PC-9 (cell line): ENCODE data around the gene EVC. TPM values are rescaled to one million over a fixed set of nuclear protein-coding genes. Genes with fewer than 3 reads are reported as not detected.

Experiments
- BruUV-seq: library from RNA; stranded (reverse); fragments of 400-500 nt; replicated peaks from 2 replicates; lab custom pipeline; 2021; lab: Mats Ljungman, UMichigan
- CTCF ChIA-PET: fragments of 300-600 bp; sonication (Branson Sonifier 250); formaldehyde crosslinking; loops from one replicate; lab custom pipeline; 2022; ENCODE audit warnings: antibody characterized with exemption; lab: Charles Lee
- POLR2A ChIA-PET: fragments of 300-600 bp; sonication (Branson Sonifier 250); formaldehyde crosslinking; loops from one replicate; lab custom pipeline; 2022; ENCODE audit warnings: antibody characterized with exemption; ENCODE audit not compliant: unreplicated experiment; lab: Charles Lee
- DNase-seq, 2 experiments: peaks; one replicate each; pipeline versions ENCODE4 v3.0.0 to v3.0.0-alpha.2; 2015 to 2022; ENCODE audit warnings: mixed read lengths in 1 of 2
- H2AFZ ChIP-seq: fragments of 200-600 bp; sonication (generic); 2 replicates; pipeline ENCODE4 v1.8.1; 2017; ENCODE audit warnings: antibody characterized with exemption
- H3F3A ChIP-seq: fragments of 200-600 bp; sonication (generic); 2 replicates; pipeline ENCODE4 v1.8.1; 2017; ENCODE audit warnings: antibody characterized with exemption, mild to moderate bottlenecking, low read depth; ENCODE audit not compliant: insufficient read depth
- H3K27ac ChIP-seq: fragments of 200-600 bp; sonication (generic); 2 replicates; pipeline ENCODE4 v1.6.1; 2016; ENCODE audit warnings: mixed run types
- H3K27me3 ChIP-seq: fragments of 200-600 bp; sonication (generic); 2 replicates; pipeline ENCODE4 v1.6.1; 2016; ENCODE audit warnings: low read depth, mixed run types; ENCODE audit not compliant: insufficient read depth
- H3K36me3 ChIP-seq: fragments of 200-600 bp; sonication (generic); 2 replicates; pipeline ENCODE4 v1.6.1; 2016; ENCODE audit warnings: low read depth, mixed run types
- H3K4me1 ChIP-seq: fragments of 200-600 bp; sonication (generic); replicated peaks from 2 replicates; pipeline ENCODE4 v1.6.1; 2016; ENCODE audit warnings: mixed run types; ENCODE audit not compliant: insufficient read depth
- H3K4me2 ChIP-seq: fragments of 200-600 bp; sonication (generic); 2 replicates; pipeline ENCODE4 v1.6.1; 2017; ENCODE audit warnings: mixed run types
- H3K4me3 ChIP-seq: fragments of 200-600 bp; sonication (generic); 2 replicates; pipeline ENCODE4 v1.6.1; 2016; ENCODE audit warnings: mixed run types
- H3K79me2 ChIP-seq: fragments of 200-600 bp; sonication (generic); 2 replicates; pipeline ENCODE4 v1.6.1; 2017; ENCODE audit warnings: low read depth, mixed run types
- H3K9me2 ChIP-seq: fragments of 200-600 bp; sonication (generic); 2 replicates; pipeline ENCODE4 v1.8.1; 2017; ENCODE audit warnings: mild to moderate bottlenecking; ENCODE audit not compliant: insufficient read depth
- H3K9me3 ChIP-seq: fragments of 200-600 bp; sonication (generic); 2 replicates; pipeline ENCODE4 v1.8.1; 2016; ENCODE audit warnings: low read depth; ENCODE audit not compliant: insufficient read depth
- H4K20me1 ChIP-seq: fragments of 200-600 bp; sonication (generic); 2 replicates; pipeline ENCODE4 v1.8.1; 2017; ENCODE audit not compliant: insufficient read depth
- CTCF ChIP-seq: fragments of 200-600 bp; sonication (generic); conservative IDR thresholded peaks from 2 replicates; pipeline ENCODE4 v1.6.1; 2017; ENCODE audit warnings: mixed run types, antibody characterized with exemption, mild to moderate bottlenecking, moderate library complexity
- EZH2 ChIP-seq: fragments of 200-600 bp; sonication (generic); IDR thresholded peaks from 2 replicates; pipeline ENCODE4 v1.8.0; 2017; ENCODE audit warnings: antibody characterized with exemption, low read depth
- intact Hi-C: fragments of 100-400 bp; cut with micrococcal nuclease; formaldehyde crosslinking; loops from one replicate; pipeline ENCODE4 v1.10.0; 2022; ENCODE audit not compliant: unreplicated experiment
- total RNA-seq: library from RNA; stranded (reverse); gene quantifications from 2 replicates; pipeline ENCODE4 v1.2.3, GENCODE V29; 2021

Gene EVC
- total RNA-seq, 1 experiment from 2014 or later = 14.0 TPM

GRCh38 chr4:5813882-5814255, 102.9 kb downstream of the EVC start:
- CTCF ChIA-PET = no interaction called here
- POLR2A ChIA-PET = no interaction called here
- Histone ChIP-seq H3K79me2 (no peaks in the 10 kb centered on the region), H3K9me3 (no peaks in the 10 kb centered on the region), H3K27ac (no peak overlapping the region), H4K20me1 (no peaks in the 10 kb centered on the region), H3K36me3 (no peaks in the 10 kb centered on the region), H3K9me2 (no peaks in the 10 kb centered on the region), H3K4me1 (no peaks in the 10 kb centered on the region), H3F3A (no peaks in the 10 kb centered on the region), H2AFZ (no peak overlapping the region), H3K27me3 (no peaks in the 10 kb centered on the region), H3K4me3 (no peak overlapping the region), H3K4me2 (no peak overlapping the region)
- intact Hi-C loops = loop anchor here (1.0 to 5.0 kb wide), 3 partner anchors 417 to 819 kb away; partner anchors contain the start of gene STK32B
- no peak for TF ChIP-seq CTCF
- TF ChIP-seq EZH2 = no peak
- BruUV-seq = no TSS peak
- DNase-seq = no peak

GRCh38 chr4:5814421-5814820, 103.4 kb downstream of the EVC start:
- intact Hi-C loops = loop anchor here (5.0 kb wide), 2 partner anchors 417 to 762 kb away; partner anchors contain the start of gene STK32B
- no peak for DNase-seq
- Histone ChIP-seq H3K27me3 (no peaks in the 10 kb centered on the region), H3K4me1 (no peaks in the 10 kb centered on the region), H4K20me1 (no peaks in the 10 kb centered on the region), H3K4me2 (no peak overlapping the region), H2AFZ (no peak overlapping the region), H3K9me2 (no peaks in the 10 kb centered on the region), H3K9me3 (no peaks in the 10 kb centered on the region), H3K4me3 (no peak overlapping the region), H3K79me2 (no peaks in the 10 kb centered on the region), H3K27ac (no peak overlapping the region), H3K36me3 (no peaks in the 10 kb centered on the region), H3F3A (no peaks in the 10 kb centered on the region)
- ChIA-PET CTCF (no interaction called here), POLR2A (no interaction called here)
- BruUV-seq = no TSS peak
- TF ChIP-seq CTCF (no peak), EZH2 (no peak)

DNA sequence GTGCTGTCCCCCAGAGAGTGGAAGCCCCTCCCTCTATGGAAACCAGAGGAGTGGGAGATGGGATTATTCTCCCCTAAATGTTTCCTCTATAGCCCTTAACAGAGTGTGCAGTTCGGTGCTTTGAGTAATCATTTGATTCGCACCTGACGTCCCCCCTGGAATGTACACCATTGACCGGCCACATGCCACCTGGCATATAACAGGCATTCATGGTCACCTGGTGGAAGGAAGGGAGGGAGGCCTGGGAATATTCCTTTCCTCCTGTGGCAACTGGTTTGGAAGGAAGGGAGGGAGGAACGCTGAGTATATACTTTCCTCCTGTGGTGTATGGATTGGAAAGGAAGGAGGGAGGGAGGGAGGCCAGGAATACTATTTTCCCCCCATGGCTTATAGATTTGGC, 104.6 kb downstream of the EVC start:
- Histone ChIP-seq H3K9me3 (no peaks in the 10 kb centered on the region), H3F3A (no peaks in the 10 kb centered on the region), H3K4me2 (no peak overlapping the region), H3K4me3 (no peak overlapping the region), H3K27ac (no peak overlapping the region), H2AFZ (no peak overlapping the region), H3K36me3 (no peaks in the 10 kb centered on the region), H3K9me2 (no peaks in the 10 kb centered on the region), H3K4me1 (no peaks in the 10 kb centered on the region), H3K79me2 (no peaks in the 10 kb centered on the region), H3K27me3 (no peaks in the 10 kb centered on the region), H4K20me1 (no peaks in the 10 kb centered on the region)
- ChIA-PET CTCF (no interaction called here), POLR2A (no interaction called here)
- intact Hi-C loops = no loop called here
- no TSS peak for BruUV-seq
- DNase-seq = no peak
- TF ChIP-seq CTCF (no peak), EZH2 (no peak)
